ENCODE data around the gene LPP.

LPP gene

GRCh38 chr3:188223936-188224335 lies 70.0 kb downstream of the LPP start:
- no peak for DNase-seq

GRCh38 chr3:188227442-188227841 lies 73.5 kb downstream of the LPP start:
- DNase-seq = no peak

GRCh38 chr3:188229177-188229576 lies 75.2 kb downstream of the LPP start:
- DNase-seq = no peak

GRCh38 chr3:188229726-188230125 lies 75.8 kb downstream of the LPP start:
- no peak for DNase-seq

- no peak for DNase-seq
These were observed 77.0 kb downstream of the LPP start for GRCh38 chr3:188230962-188231361.

GRCh38 chr3:188231456-188231855 lies 77.5 kb downstream of the LPP start:
- no peak for DNase-seq

GRCh38 chr3:188232656-188233055 lies 78.7 kb downstream of the LPP start:
- no peak for DNase-seq

GRCh38 chr3:188233320-188233719 lies 79.4 kb downstream of the LPP start:
- no peak for DNase-seq

- no peak for DNase-seq
These were observed 80.2 kb downstream of the LPP start for GRCh38 chr3:188234132-188234531.

- no peak for DNase-seq
These were observed 82.3 kb downstream of the LPP start for GRCh38 chr3:188236271-188236670.

- DNase-seq = no peak
These were observed 85.1 kb downstream of the LPP start for GRCh38 chr3:188239035-188239434.

GRCh38 chr3:188239577-188239976 lies 85.6 kb downstream of the LPP start:
- DNase-seq = no peak

GRCh38 chr3:188240189-188240981 lies 86.4 kb downstream of the LPP start:
- DNase-seq = no peak

- DNase-seq = no peak
These were observed 87.1 kb downstream of the LPP start for GRCh38 chr3:188241072-188241471.

- DNase-seq = no peak
These were observed 87.9 kb downstream of the LPP start for GRCh38 chr3:188241883-188242282.

GRCh38 chr3:188242436-188243123 lies 88.6 kb downstream of the LPP start:
- no peak for DNase-seq

GRCh38 chr3:188243124-188243795 lies 89.3 kb downstream of the LPP start:
- no peak for DNase-seq

- no peak for DNase-seq
These were observed 90.5 kb downstream of the LPP start for GRCh38 chr3:188244395-188244861.

GRCh38 chr3:188246905-188247304 lies 92.9 kb downstream of the LPP start:
- DNase-seq = no peak

- DNase-seq = no peak
These were observed 94.1 kb downstream of the LPP start for GRCh38 chr3:188248036-188248561.

- peak in 1 of 5 experiments; percentile 16 for DNase-seq
These were observed 99.3 kb downstream of the LPP start for GRCh38 chr3:188253123-188253793.

- peak in 1 of 5 experiments; percentile 56 for DNase-seq
These were observed 100.0 kb downstream of the LPP start for GRCh38 chr3:188253800-188254452.

Data from T-helper 2 cell (primary cell).